Lung (tissue), 12 donors: ENCODE measurements around the gene OTULIN. TPM values are rescaled to one million over a fixed set of nuclear protein-coding genes. Genes with fewer than 3 reads are reported as not detected.

Experiments
- ATAC-seq: fragments of 200-7000 bp; cut with Tn5 transposase; one replicate; pipeline ENCODE4 v1.9.1; 2020; ENCODE audit warnings: moderate number of reproducible peaks; ENCODE audit not compliant: insufficient read depth, low FRiP score
- DNase-seq, 3 donors: peaks; one replicate each; pipeline ENCODE4 v3.0.0-alpha.2; 2013 to 2017
- H3K27ac ChIP-seq, 2 donors: one replicate each; pipeline ENCODE4 v1.5.1; 2013; ENCODE audit warnings: mild to moderate bottlenecking in 2 of 2, moderate library complexity in 2 of 2, control low read depth in 1 of 2, inconsistent platforms in 1 of 2, low read depth in 1 of 2, low read length in 1 of 2
- H3K27me3 ChIP-seq, 3 donors: one replicate each; pipeline ENCODE4 v1.5.1; 2013; ENCODE audit warnings: low read length in 2 of 3; ENCODE audit not compliant: control insufficient read depth in 3 of 3, insufficient read depth in 3 of 3
- H3K36me3 ChIP-seq, 4 donors: one replicate each; pipeline ENCODE4 v1.5.1; 2013; ENCODE audit warnings: low read length in 4 of 4, mild to moderate bottlenecking in 1 of 4, moderate library complexity in 1 of 4; ENCODE audit not compliant: control insufficient read depth in 4 of 4, insufficient read depth in 4 of 4
- H3K4me1 ChIP-seq, 5 donors: one replicate each; pipeline ENCODE4 v1.5.1; 2013; ENCODE audit warnings: low read length in 5 of 5, mild to moderate bottlenecking in 2 of 5, moderate library complexity in 1 of 5; ENCODE audit not compliant: control insufficient read depth in 5 of 5, insufficient read depth in 5 of 5
- H3K4me3 ChIP-seq: one replicate; pipeline ENCODE4 v1.5.1; 2013; ENCODE audit warnings: mild to moderate bottlenecking, control low read depth, moderate library complexity
- H3K9ac ChIP-seq, 2 donors: one replicate each; pipeline ENCODE4 v1.5.1; 2013; ENCODE audit warnings: low read length in 2 of 2, control low read depth in 1 of 2; ENCODE audit not compliant: insufficient read depth in 1 of 2
- H3K9me3 ChIP-seq, 4 donors: one replicate each; pipeline ENCODE4 v1.5.1; 2013; ENCODE audit warnings: low read length in 3 of 4, mild to moderate bottlenecking in 1 of 4, moderate library complexity in 1 of 4; ENCODE audit not compliant: control insufficient read depth in 4 of 4, insufficient read depth in 3 of 4
- CTCF ChIP-seq: IDR thresholded peaks from 2 replicates; pipeline ENCODE4 v1.5.1; 2012; ENCODE audit warnings: mild to moderate bottlenecking; ENCODE audit errors: control extremely low read depth, extremely low read depth
- WGBS, 2 donors: extraction: QIAGEN DNeasy Blood & Tissue Kit; methylation state at CpG; one replicate each; pipeline ENCODE4 v1.1.7; 2013; 5-methylcytosine and 5-hydroxymethylcytosine counted together
- polyA plus RNA-seq, 2 donors: library from polyadenylated mRNA; stranded (reverse); fragments of 200-250 nt; gene quantifications; one replicate each; pipeline ENCODE4 v1.2.1, GENCODE V29; 2013
- total RNA-seq, 2 donors: library from RNA; depleted of rRNA in 1 of 2; stranded (reverse); fragments of >200 nt in 1 of 2; gene quantifications; one replicate each; pipeline ENCODE4 v1.2.1, GENCODE V29; 2014 to 2021
- donor health status: control.
- donor health status: control.
- donor health status: Bipolar disorder and iron deficiency.
- donor health status: healthy.
- donor health status: DM: yes; HTN: yes; CAD: no.

Gene OTULIN
- total and polyA plus RNA-seq, 4 donors = 7.5 to 35.6 (median 21.9) TPM

- no peak for ATAC-seq
- H3K36me3 ChIP-seq = no peaks in the 10 kb centered on the region
- H3K27ac ChIP-seq = no peak overlapping the region
- no peak overlapping the region for H3K4me3 ChIP-seq
- peaks cover 11 to 36% (median 17%) of the 10 kb centered on the region in 5 donors for H3K4me1 ChIP-seq
- H3K27me3 ChIP-seq = no peaks in the 10 kb centered on the region
- no peak for TF ChIP-seq CTCF
- no peak overlapping the region for H3K9ac ChIP-seq
- no peak for DNase-seq
- H3K9me3 ChIP-seq = no peaks in the 10 kb centered on the region
- WGBS, 2 donors = 63 to 91% methylated on average over 5 of the region's 5 CpGs
Measured at GRCh38 chr5:14668181-14668591, 3.7 kb downstream of the OTULIN start.

DNA sequence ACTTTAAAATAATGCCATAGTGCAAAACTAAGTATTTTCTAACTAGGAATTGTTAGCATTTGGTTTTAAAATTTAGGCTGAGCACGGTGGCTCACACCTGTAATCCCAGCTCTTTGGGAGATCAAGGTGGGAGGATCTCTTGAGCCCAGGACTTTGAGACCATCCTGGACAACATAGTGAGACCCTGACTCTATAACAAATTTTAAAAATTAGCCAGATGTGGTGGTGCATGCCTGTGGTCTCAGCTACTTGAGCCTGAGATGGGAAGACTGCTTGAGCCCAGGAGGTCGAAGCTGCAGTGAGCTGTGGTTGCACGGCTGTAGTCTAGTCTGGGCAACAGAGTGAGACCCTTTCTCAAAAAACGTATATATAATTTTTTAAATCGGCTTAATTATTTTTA is 4.9 kb downstream of the OTULIN start:
- Histone ChIP-seq H3K4me1 (peaks cover 11 to 36% (median 17%) of the 10 kb centered on the region in 5 donors), H3K36me3 (peaks cover 0 to 4% (median 0%) of the 10 kb centered on the region in 4 donors)
- no peak for DNase-seq

DNA sequence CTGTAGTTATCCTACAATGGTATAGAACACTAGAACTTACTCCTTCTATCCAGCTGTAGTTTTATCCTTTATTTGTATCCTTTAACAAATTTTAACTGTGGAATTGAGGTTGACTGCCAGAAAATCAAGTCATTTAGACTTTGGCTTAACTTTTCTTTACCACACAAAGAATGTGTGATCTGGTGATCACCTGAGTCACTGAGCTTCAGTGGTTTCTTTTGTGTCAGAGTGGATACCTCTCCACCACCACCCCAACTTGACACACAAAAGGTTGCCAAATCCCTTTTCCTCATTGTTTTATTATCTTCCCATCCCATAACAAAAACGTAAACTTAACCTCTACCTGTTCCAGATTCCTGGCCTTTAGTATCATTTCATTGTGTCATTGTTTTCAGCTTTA is 5.5 kb downstream of the OTULIN start:
- Histone ChIP-seq H3K27me3 (no peaks in the 10 kb centered on the region), H3K4me1 (peaks cover 13 to 36% (median 18%) of the 10 kb centered on the region in 5 donors), H3K9me3 (no peaks in the 10 kb centered on the region), H3K27ac (no peak overlapping the region), H3K4me3 (no peak overlapping the region), H3K9ac (no peak overlapping the region), H3K36me3 (peaks cover 0 to 4% (median 0%) of the 10 kb centered on the region in 4 donors)
- no peak for ATAC-seq
- TF ChIP-seq CTCF = no peak
- DNase-seq = no peak
- WGBS, 2 donors = 56 to 66% methylated on average over 1 of the region's 1 CpG

More for the DNA sequence above, 4.9 kb downstream of the OTULIN start:
- Histone ChIP-seq H3K4me3 (no peak overlapping the region), H3K9ac (no peak overlapping the region), H3K9me3 (no peaks in the 10 kb centered on the region), H3K27me3 (no peaks in the 10 kb centered on the region), H3K27ac (no peak overlapping the region)
- 93% methylated on average over 5 of the region's 5 CpGs for WGBS, 2 donors
- no peak for TF ChIP-seq CTCF
- ATAC-seq = no peak

- Histone ChIP-seq H3K9me3 (no peaks in the 10 kb centered on the region), H3K27me3 (no peaks in the 10 kb centered on the region), H3K27ac (no peak overlapping the region), H3K36me3 (peaks cover 0 to 4% (median under 1%) of the 10 kb centered on the region in 4 donors), H3K4me1 (peaks cover 17 to 40% (median 21%) of the 10 kb centered on the region in 5 donors), H3K9ac (no peak overlapping the region), H3K4me3 (no peak overlapping the region)
- no peak for ATAC-seq
- 43 to 56% methylated on average over 2 of the region's 2 CpGs for WGBS, 2 donors
- TF ChIP-seq CTCF = no peak
- peak in 1 of 3 donors; percentile 39 for DNase-seq
Measured at GRCh38 chr5:14671414-14671813, 6.9 kb downstream of the OTULIN start.
